K562 (cell line): ENCODE data around the gene TMEM209. TPM values are rescaled to one million over a fixed set of nuclear protein-coding genes. Genes with fewer than 3 reads are reported as not detected.
A peak's percentile ranks its signal among the peaks of the same experiment; 100 is the strongest.
"Not testable (repeated sequence)": the region's sequence is repeated elsewhere in the genome, so short reads cannot be mapped to it uniquely, and the experiment has no call there.

ENCODE experiments used
- ATAC-seq: fragments of 200-7000 bp; cut with Tn5 transposase; 3 replicates; pipeline ENCODE4 v1.9.1; 2020; ENCODE audit warnings: moderate library complexity
- BruUV-seq: library from RNA; stranded (reverse); fragments of 400-500 nt; replicated peaks from 2 replicates; lab custom pipeline; 2021; lab: Mats Ljungman, UMichigan
- CTCF ChIA-PET: fragments of 300-600 bp; formaldehyde crosslinking; extraction: SDS; loops from one replicate; lab custom pipeline; 2021; ENCODE audit warnings: low intra/inter-chr PET ratio; lab: Yijun Ruan, JAX
- POLR2A ChIA-PET: fragments of 300-600, 350-650 bp; sonication (Branson Sonifier 250); formaldehyde crosslinking; extraction: SDS; loops from one replicate; lab custom pipeline; 2021; ENCODE audit warnings: antibody characterized with exemption, inconsistent platforms; lab: Yijun Ruan, JAX
- DNase-seq, 4 experiments: peaks; one replicate each; pipeline versions ENCODE4 v3.0.0 to v3.0.0-alpha.2; 2011 to 2018; ENCODE audit warnings: low spot score in 3 of 4, mixed read lengths in 3 of 4; ENCODE audit errors: extremely low read depth in 1 of 4
- FAIRE-seq: peaks from 2 replicates; lab custom pipeline; 2011; peaks lifted over from hg19 to GRCh38; lab: Jason Lieb, UNC
- H2AFZ ChIP-seq: 2 replicates; pipeline ENCODE4 v1.6.0; 2011; ENCODE audit warnings: low read depth, low read length, control low read depth, inconsistent platforms
- H3K27ac ChIP-seq: fragments of 200-600 bp; 3 replicates; pipeline ENCODE4 v1.8.0; 2011; ENCODE audit warnings: low read depth, mild to moderate bottlenecking, control low read depth, inconsistent platforms, low read length, moderate library complexity, mixed read lengths; ENCODE audit errors: extremely low read depth
- H3K27me3 ChIP-seq, 2 experiments: fragments of 300-600 bp in 1 of 2; 2 replicates in 1 of 2; 3 replicates in 1 of 2; pipeline versions ENCODE4 v1.6.0 to v1.8.0; 2011; ENCODE audit warnings: inconsistent platforms in 2 of 2, low read length in 2 of 2, mild to moderate bottlenecking in 1 of 2, mixed read lengths in 1 of 2, moderate library complexity in 1 of 2; ENCODE audit not compliant: control insufficient read depth in 2 of 2, insufficient read depth in 2 of 2
- H3K36me3 ChIP-seq: fragments of 300-600 bp; 3 replicates; pipeline ENCODE4 v1.8.0; 2011; ENCODE audit warnings: mild to moderate bottlenecking, low read length, inconsistent platforms; ENCODE audit not compliant: control insufficient read depth, insufficient read depth
- H3K4me1 ChIP-seq, 2 experiments: fragments of 200-600 bp in 1 of 2; replicated peaks in 1 of 2; 2 replicates in 1 of 2; 3 replicates in 1 of 2; pipeline versions ENCODE4 v1.5.1 to v1.8.0; 2011; ENCODE audit warnings: inconsistent platforms in 2 of 2, low read length in 2 of 2, mild to moderate bottlenecking in 1 of 2, mixed read lengths in 1 of 2, moderate library complexity in 1 of 2; ENCODE audit not compliant: control insufficient read depth in 2 of 2, insufficient read depth in 2 of 2
- H3K4me2 ChIP-seq: 2 replicates; pipeline ENCODE4 v1.6.1; 2011; ENCODE audit warnings: low read length, control low read depth, inconsistent platforms, mixed read lengths; ENCODE audit not compliant: insufficient read depth
- H3K4me3 ChIP-seq: fragments of 200-600 bp; sonication (generic), shearing (Covaris generic); 2 replicates; pipeline ENCODE4 v1.5.1; 2016; ENCODE audit warnings: control low read depth, inconsistent platforms
- H3K79me2 ChIP-seq: fragments of 200-600 bp; 3 replicates; pipeline ENCODE4 v1.8.0; 2011; ENCODE audit warnings: low read length, inconsistent platforms; ENCODE audit not compliant: control insufficient read depth, insufficient read depth
- H3K9ac ChIP-seq, 2 experiments: 2 replicates each; pipeline versions ENCODE4 v1.6.0 to v1.6.1; 2011; ENCODE audit warnings: low read depth in 2 of 2, low read length in 2 of 2, control low read depth in 1 of 2, inconsistent platforms in 1 of 2, mild to moderate bottlenecking in 1 of 2, mixed read lengths in 1 of 2; ENCODE audit not compliant: insufficient read depth in 1 of 2
- H3K9me1 ChIP-seq: one replicate; pipeline ENCODE4 v1.6.0; 2011; ENCODE audit warnings: inconsistent platforms, mild to moderate bottlenecking, low read length, moderate library complexity; ENCODE audit not compliant: control insufficient read depth, insufficient read depth
- H3K9me3 ChIP-seq: replicated peaks from 2 replicates; pipeline ENCODE4 v1.5.1; 2011; ENCODE audit warnings: low read depth, low read length, inconsistent platforms; ENCODE audit not compliant: control insufficient read depth, insufficient read depth
- H4K20me1 ChIP-seq: replicated peaks from 2 replicates; pipeline ENCODE4 v1.6.1; 2011; ENCODE audit warnings: low read length, inconsistent platforms, mixed read lengths; ENCODE audit not compliant: control insufficient read depth, insufficient read depth
- BCOR ChIP-seq: fragments of 450-650 bp; IDR thresholded peaks from 2 replicates; pipeline ENCODE4 v1.6.1; 2016
- KDM1A ChIP-seq, 2 experiments: fragments of 450-650 bp; IDR thresholded peaks; 2 replicates each; pipeline ENCODE4 v1.6.1; 2016; ENCODE audit warnings: mild to moderate bottlenecking in 2 of 2
- RBM25 ChIP-seq: fragments of 200-400 bp; formaldehyde crosslinking; IDR thresholded peaks from 2 replicates; pipeline ENCODE4 v1.6.1; 2018; ENCODE audit warnings: low read length, low read depth, moderate library complexity; ENCODE audit not compliant: severe bottlenecking
- ZNF146 ChIP-seq: IDR thresholded peaks from one replicate; pipeline ENCODE4 v1.6.1; 2018; ENCODE audit warnings: missing compliant biosample characterization; ENCODE audit not compliant: unreplicated experiment
- WGBS: fragments of 100-300 bp; shearing (Covaris generic); methylation state at CpG from one replicate; pipeline ENCODE4 v1.1.6; 2016; ENCODE audit warnings: low coverage, mixed read lengths; ENCODE audit not compliant: insufficient coverage; ENCODE audit errors: missing lambda C conversion rate; 5-methylcytosine and 5-hydroxymethylcytosine counted together
- in situ Hi-C: fragments of 300-500 bp; cut with MboI; formaldehyde crosslinking; loops from 4 replicates; pipeline ENCODE4 v1.15.0; 2018; ENCODE audit warnings: inconsistent platforms, mixed read lengths
- intact Hi-C: fragments of 100-400 bp; cut with micrococcal nuclease; formaldehyde crosslinking; loops from 2 replicates; pipeline ENCODE4 v1.14.2; 2022
- polyA plus RNA-seq, 8 experiments: library from polyadenylated mRNA; depleted of rRNA in 4 of 8; stranded (reverse) in 5 of 8; unstranded in 3 of 8; fragments of >200 nt; fragmentation: Nextera tagmentation in 2 of 8; fragmentation: Illumina TruSeq in 1 of 8; extraction: Ambion mirVana in 2 of 8; extraction: Trizol in 1 of 8; gene quantifications; 2 replicates each; pipeline versions ENCODE4 v1.2.1 to v1.2.3, GENCODE V29; 2011 to 2014; ENCODE audit warnings: inconsistent platforms in 1 of 8, missing spikeins in 1 of 8
- total RNA-seq, 7 experiments: library from RNA; depleted of rRNA in 6 of 7; stranded (reverse); fragments of >200 nt in 6 of 7; fragmentation: Illumina TruSeq in 2 of 7; extraction: Trizol in 2 of 7; gene quantifications; 2 replicates each; pipeline versions ENCODE4 v1.2.1 to v1.2.3, GENCODE V29; 2011 to 2021; ENCODE audit warnings: low replicate concordance in 1 of 7

Gene TMEM209
- total and polyA plus RNA-seq, 9 of the 15 experiments (the other 6 are each of a cell fraction or from before 2014, with no cell fraction given), result 36.8 to 116 (median 76.6) TPM

GRCh38 chr7:130246491-130246890, 41.3 kb upstream of the TMEM209 start:
- ATAC-seq, H3K27ac ChIP-seq, in situ Hi-C loops, H2AFZ ChIP-seq, CTCF ChIA-PET, H3K9ac ChIP-seq, FAIRE-seq, BruUV-seq, H3K27me3 ChIP-seq, H3K36me3 ChIP-seq, H3K79me2 ChIP-seq, H3K4me1 ChIP-seq, H4K20me1 ChIP-seq, DNase-seq, H3K4me2 ChIP-seq, H3K9me1 ChIP-seq, H3K9me3 ChIP-seq, H3K4me3 ChIP-seq: not testable (repeated sequence)
- TF ChIP-seq KDM1A (IDR thresholded peaks at IDR 0.05) (peak; percentile 11 to 62; a peak in 1 of 4 replicates), ZNF146 (CRISPR knock-in tag) (peak; percentile 94), BCOR (peak; percentile 44), RBM25 (peak; percentile 50)
- POLR2A ChIA-PET, result interaction anchor here (0.6 to 1.4 kb wide), 3 partner anchors 10 to 210 kb away, joined by 3 to 7 read pairs (median 3); no protein-coding TSS in a partner anchor
- 0% methylated on average over 1 of the region's 1 CpG for WGBS
- intact Hi-C loops, result loop anchor here (10.0 kb wide), 2 partner anchors 238 to 588 kb away; no protein-coding TSS in a partner anchor

- DNase-seq, H2AFZ ChIP-seq, H3K36me3 ChIP-seq, H3K79me2 ChIP-seq, H3K4me3 ChIP-seq, H3K4me2 ChIP-seq, H3K9me3 ChIP-seq, H3K9me1 ChIP-seq, BruUV-seq, CTCF ChIA-PET, H3K9ac ChIP-seq, in situ Hi-C loops, ATAC-seq, FAIRE-seq, H3K27me3 ChIP-seq, H3K4me1 ChIP-seq, H4K20me1 ChIP-seq, H3K27ac ChIP-seq: not testable (repeated sequence)
- POLR2A ChIA-PET, result interaction anchor here (0.6 to 1.3 kb wide), 4 partner anchors 13 to 769 kb away, joined by 3 read pairs; no protein-coding TSS in a partner anchor
- 0% methylated on average over 1 of the region's 1 CpG for WGBS
- intact Hi-C loops, result loop anchor here (2.0 to 10.0 kb wide), 4 partner anchors 241 to 591 kb away; no protein-coding TSS in a partner anchor
Observed at GRCh38 chr7:130243486-130243885, 38.3 kb upstream of the TMEM209 start.
